Liver (tissue), 9 donors: ENCODE measurements around the gene ALDH8A1. TPM values are rescaled to one million over a fixed set of nuclear protein-coding genes. Genes with fewer than 3 reads are reported as not detected.

Experiments used
- DNase-seq: peaks from one replicate; pipeline ENCODE4 v3.0.0-alpha.2; 2017; ENCODE audit warnings: low spot score
- H3K27ac ChIP-seq, 2 donors: one replicate each; pipeline ENCODE4 v1.7.0; 2013; ENCODE audit warnings: inconsistent platforms in 2 of 2, low read length in 2 of 2, control low read depth in 1 of 2, low read depth in 1 of 2, mild to moderate bottlenecking in 1 of 2
- H3K27me3 ChIP-seq, 4 donors: one replicate each; pipeline versions ENCODE4 v1.6.1 to v1.7.0; 2013; ENCODE audit warnings: low read length in 3 of 4, inconsistent platforms in 1 of 4, mild to moderate bottlenecking in 1 of 4, moderate library complexity in 1 of 4; ENCODE audit not compliant: control insufficient read depth in 4 of 4, insufficient read depth in 4 of 4
- H3K36me3 ChIP-seq, 4 donors: one replicate each; pipeline versions ENCODE4 v1.6.1 to v1.7.0; 2013; ENCODE audit warnings: low read length in 3 of 4, mild to moderate bottlenecking in 3 of 4, low read depth in 1 of 4, moderate library complexity in 1 of 4; ENCODE audit not compliant: control insufficient read depth in 4 of 4, insufficient read depth in 3 of 4
- H3K4me1 ChIP-seq, 4 donors: one replicate each; pipeline versions ENCODE4 v1.6.1 to v1.7.0; 2013; ENCODE audit warnings: low read length in 3 of 4, mild to moderate bottlenecking in 3 of 4, moderate library complexity in 1 of 4; ENCODE audit not compliant: control insufficient read depth in 4 of 4, insufficient read depth in 4 of 4
- H3K4me3 ChIP-seq, 3 donors: one replicate each; pipeline versions ENCODE4 v1.6.1 to v1.7.0; 2013; ENCODE audit warnings: low read length in 3 of 3, control low read depth in 1 of 3, low read depth in 1 of 3, mild to moderate bottlenecking in 1 of 3
- H3K9ac ChIP-seq, 2 donors: one replicate each; pipeline ENCODE4 v1.7.0; 2013; ENCODE audit warnings: low read length in 2 of 2, mild to moderate bottlenecking in 2 of 2, moderate library complexity in 2 of 2, control low read depth in 1 of 2, low read depth in 1 of 2
- H3K9me3 ChIP-seq, 4 donors: one replicate each; pipeline versions ENCODE4 v1.6.1 to v1.7.0; 2013; ENCODE audit warnings: low read length in 3 of 4; ENCODE audit not compliant: control insufficient read depth in 4 of 4
- EGR1 ChIP-seq, 2 donors: IDR thresholded peaks; 2 replicates each; pipeline ENCODE4 v1.6.1; 2016 to 2018; ENCODE audit warnings: antibody characterized with exemption in 2 of 2, low read depth in 2 of 2
- FOXA1 ChIP-seq: IDR thresholded peaks from 2 replicates; pipeline ENCODE4 v1.6.1; 2016; ENCODE audit warnings: antibody characterized with exemption
- FOXA2 ChIP-seq: IDR thresholded peaks from 2 replicates; pipeline ENCODE4 v1.6.1; 2016; ENCODE audit warnings: antibody characterized with exemption
- GABPA ChIP-seq, 2 donors: IDR thresholded peaks in 1 of 2; conservative IDR thresholded peaks in 1 of 2; 2 replicates each; pipeline ENCODE4 v1.6.1; 2016; ENCODE audit warnings: antibody characterized with exemption in 2 of 2, mild to moderate bottlenecking in 1 of 2, moderate library complexity in 1 of 2
- HNF4A ChIP-seq, 2 donors: conservative IDR thresholded peaks; 2 replicates each; pipeline ENCODE4 v1.6.1; 2016; ENCODE audit warnings: antibody characterized with exemption in 2 of 2, mild to moderate bottlenecking in 2 of 2
- HNF4G ChIP-seq: IDR thresholded peaks from 2 replicates; pipeline ENCODE4 v1.6.1; 2016; ENCODE audit warnings: antibody characterized with exemption
- JUND ChIP-seq, 2 donors: IDR thresholded peaks; 2 replicates each; pipeline ENCODE4 v1.6.1; 2016; ENCODE audit warnings: antibody characterized with exemption in 2 of 2
- NR2F2 ChIP-seq: IDR thresholded peaks from 2 replicates; pipeline ENCODE4 v1.6.1; 2016; ENCODE audit warnings: antibody characterized with exemption
- RAD21 ChIP-seq, 2 donors: IDR thresholded peaks; 2 replicates each; pipeline ENCODE4 v1.6.1; 2016; ENCODE audit warnings: antibody characterized with exemption in 2 of 2, mild to moderate bottlenecking in 2 of 2
- REST ChIP-seq: IDR thresholded peaks from 2 replicates; pipeline ENCODE4 v1.6.1; 2016; ENCODE audit warnings: antibody characterized with exemption, mild to moderate bottlenecking
- RXRA ChIP-seq, 2 donors: IDR thresholded peaks; 2 replicates each; pipeline ENCODE4 v1.6.1; 2017 to 2018; ENCODE audit warnings: antibody characterized with exemption in 2 of 2, mild to moderate bottlenecking in 1 of 2
- SP1 ChIP-seq: IDR thresholded peaks from 2 replicates; pipeline ENCODE4 v1.6.1; 2018; ENCODE audit warnings: antibody characterized with exemption, mild to moderate bottlenecking
- TAF1 ChIP-seq: conservative IDR thresholded peaks from 2 replicates; pipeline ENCODE4 v1.6.1; 2016; ENCODE audit warnings: antibody characterized with exemption, mild to moderate bottlenecking
- YY1 ChIP-seq: IDR thresholded peaks from 2 replicates; pipeline ENCODE4 v1.6.1; 2016; ENCODE audit warnings: antibody characterized with exemption, mild to moderate bottlenecking
- WGBS: extraction: QIAGEN DNeasy Blood & Tissue Kit; methylation state at CpG from one replicate; pipeline ENCODE4 v1.1.7; 2013; 5-methylcytosine and 5-hydroxymethylcytosine counted together
- polyA plus RNA-seq, 2 donors: library from polyadenylated mRNA; stranded (reverse) in 1 of 2; unstranded in 1 of 2; fragments of 200-250 nt in 1 of 2; fragments of >200 nt in 1 of 2; fragmentation: Nextera tagmentation in 1 of 2; extraction: Ambion mirVana in 1 of 2; gene quantifications; one replicate each; pipeline versions ENCODE4 v1.2.1 to v1.2.3, GENCODE V29; 2013 to 2015
- total RNA-seq, 2 donors: library from RNA; depleted of rRNA; stranded (reverse); fragments of >200 nt; gene quantifications; one replicate each; pipeline ENCODE4 v1.2.3, GENCODE V29; 2014
- TF ChIP-seq, protein P1 (sequence below): IDR thresholded peaks from 2 replicates; pipeline ENCODE4 v1.6.1; 2016; ENCODE audit warnings: antibody characterized with exemption
- TF ChIP-seq, protein P2 (sequence below): IDR thresholded peaks from 2 replicates; pipeline ENCODE4 v1.6.1; 2016; ENCODE audit warnings: antibody characterized with exemption
- TF ChIP-seq, protein P3 (sequence below): fragments of 150-350 bp; IDR thresholded peaks from 2 replicates; pipeline ENCODE4 v1.5.1; 2017; ENCODE audit warnings: improper control_type of control experiment, low read depth, low read length; ENCODE audit not compliant: missing input control
- TF ChIP-seq, protein P4 (sequence below): IDR thresholded peaks from 2 replicates; pipeline ENCODE4 v1.6.1; 2016; ENCODE audit warnings: antibody characterized with exemption
- donor health status: healthy.
- donor health status: healthy.
- donor health status: healthy.
- donor health status: healthy.
- donor health status: healthy.

ALDH8A1 gene
- total RNA-seq (100 to 1,000 TPM in 1 of 2 donors, 10 to 100 TPM in 1; 73.0 to 255 TPM), polyA plus RNA-seq (100 to 1,000 TPM in 1 of 2 donors, 10 to 100 TPM in 1; 99.4 to 115 TPM)

- DNase-seq = no peak
- Histone ChIP-seq H3K4me1 (peaks cover 7 to 48% (median 30%) of the 10 kb centered on the region in 4 donors), H3K9ac (peak within 1 kb of the TSS; percentile 86 to 94), H3K27me3 (no peaks in the 10 kb centered on the region), H3K4me3 (peak within 1 kb of the TSS; percentile 76 to 94 (median 79)), H3K36me3 (no peaks in the 10 kb centered on the region), H3K27ac (peak within 1 kb of the TSS; percentile 82 to 87), H3K9me3 (no peaks in the 10 kb centered on the region)
- 30% methylated on average over 4 of the region's 4 CpGs for WGBS
- TF ChIP-seq RAD21 (IDR thresholded peaks at IDR 0.05) (peak in 1 of 2 donors; percentile 18), EGR1 (IDR thresholded peaks at IDR 0.05; ENCODE audit: low read depth in 2 of 2) (no peak), JUND (IDR thresholded peaks at IDR 0.05) (peak in 1 of 2 donors; percentile 6), HNF4A (conservative IDR thresholded peaks at IDR 0.05) (peak; percentile 56), SP1 (peak; percentile 50), NR2F2 (no peak), GABPA (IDR thresholded peaks at IDR 0.05 in 1 of 2, conservative IDR thresholded peaks at IDR 0.05 in 1 of 2) (no peak), HNF4G (no peak), YY1 (peak; percentile 89), FOXA2 (peak; percentile 10), RXRA (IDR thresholded peaks at IDR 0.05) (peak in 1 of 2 donors; percentile 6), REST (peak; percentile 76), TAF1 (peak; percentile 95), FOXA1 (no peak)
- TF ChIP-seq, protein P1, sequence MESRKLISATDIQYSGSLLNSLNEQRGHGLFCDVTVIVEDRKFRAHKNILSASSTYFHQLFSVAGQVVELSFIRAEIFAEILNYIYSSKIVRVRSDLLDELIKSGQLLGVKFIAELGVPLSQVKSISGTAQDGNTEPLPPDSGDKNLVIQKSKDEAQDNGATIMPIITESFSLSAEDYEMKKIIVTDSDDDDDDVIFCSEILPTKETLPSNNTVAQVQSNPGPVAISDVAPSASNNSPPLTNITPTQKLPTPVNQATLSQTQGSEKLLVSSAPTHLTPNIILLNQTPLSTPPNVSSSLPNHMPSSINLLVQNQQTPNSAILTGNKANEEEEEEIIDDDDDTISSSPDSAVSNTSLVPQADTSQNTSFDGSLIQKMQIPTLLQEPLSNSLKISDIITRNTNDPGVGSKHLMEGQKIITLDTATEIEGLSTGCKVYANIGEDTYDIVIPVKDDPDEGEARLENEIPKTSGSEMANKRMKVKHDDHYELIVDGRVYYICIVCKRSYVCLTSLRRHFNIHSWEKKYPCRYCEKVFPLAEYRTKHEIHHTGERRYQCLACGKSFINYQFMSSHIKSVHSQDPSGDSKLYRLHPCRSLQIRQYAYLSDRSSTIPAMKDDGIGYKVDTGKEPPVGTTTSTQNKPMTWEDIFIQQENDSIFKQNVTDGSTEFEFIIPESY = no peak
- TF ChIP-seq, protein P2, sequence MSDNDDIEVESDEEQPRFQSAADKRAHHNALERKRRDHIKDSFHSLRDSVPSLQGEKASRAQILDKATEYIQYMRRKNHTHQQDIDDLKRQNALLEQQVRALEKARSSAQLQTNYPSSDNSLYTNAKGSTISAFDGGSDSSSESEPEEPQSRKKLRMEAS = no peak
- TF ChIP-seq, protein P3, sequence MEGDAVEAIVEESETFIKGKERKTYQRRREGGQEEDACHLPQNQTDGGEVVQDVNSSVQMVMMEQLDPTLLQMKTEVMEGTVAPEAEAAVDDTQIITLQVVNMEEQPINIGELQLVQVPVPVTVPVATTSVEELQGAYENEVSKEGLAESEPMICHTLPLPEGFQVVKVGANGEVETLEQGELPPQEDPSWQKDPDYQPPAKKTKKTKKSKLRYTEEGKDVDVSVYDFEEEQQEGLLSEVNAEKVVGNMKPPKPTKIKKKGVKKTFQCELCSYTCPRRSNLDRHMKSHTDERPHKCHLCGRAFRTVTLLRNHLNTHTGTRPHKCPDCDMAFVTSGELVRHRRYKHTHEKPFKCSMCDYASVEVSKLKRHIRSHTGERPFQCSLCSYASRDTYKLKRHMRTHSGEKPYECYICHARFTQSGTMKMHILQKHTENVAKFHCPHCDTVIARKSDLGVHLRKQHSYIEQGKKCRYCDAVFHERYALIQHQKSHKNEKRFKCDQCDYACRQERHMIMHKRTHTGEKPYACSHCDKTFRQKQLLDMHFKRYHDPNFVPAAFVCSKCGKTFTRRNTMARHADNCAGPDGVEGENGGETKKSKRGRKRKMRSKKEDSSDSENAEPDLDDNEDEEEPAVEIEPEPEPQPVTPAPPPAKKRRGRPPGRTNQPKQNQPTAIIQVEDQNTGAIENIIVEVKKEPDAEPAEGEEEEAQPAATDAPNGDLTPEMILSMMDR = no peak
- TF ChIP-seq, protein P4, sequence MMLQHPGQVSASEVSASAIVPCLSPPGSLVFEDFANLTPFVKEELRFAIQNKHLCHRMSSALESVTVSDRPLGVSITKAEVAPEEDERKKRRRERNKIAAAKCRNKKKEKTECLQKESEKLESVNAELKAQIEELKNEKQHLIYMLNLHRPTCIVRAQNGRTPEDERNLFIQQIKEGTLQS = no peak
These were observed at the start of gene ALDH8A1 for GRCh38 chr6:134949927-134950326. Gene ALDH8A1, minus strand, starts transcription at chr6:134950101. Its CDS starts 48 bp downstream, at chr6:134950053.
